ENCODE results near the gene VPS35L.
"Not testable (repeated sequence)": the region's sequence is repeated elsewhere in the genome, so short reads cannot be mapped to it uniquely, and the experiment has no call there.

The VPS35L gene

GRCh38 chr16:19645557-19645981 lies 90.1 kb downstream of the VPS35L start:
- H3K4me1 ChIP-seq (ENCODE audit: control insufficient read depth, insufficient read depth, low read length) = peaks cover 10% of the 10 kb centered on the region
- H3K4me3 ChIP-seq (ENCODE audit: insufficient read depth, low read depth, low read length) = no peak overlapping the region
- H3K27ac ChIP-seq (ENCODE audit: insufficient read depth, low read depth, low read length, poor library complexity, severe bottlenecking) = no peak overlapping the region
- no peaks in the 10 kb centered on the region for H3K27me3 ChIP-seq (ENCODE audit: control insufficient read depth, insufficient read depth, low read length, poor library complexity, severe bottlenecking)
- H3K36me3 ChIP-seq (ENCODE audit: control insufficient read depth, insufficient read depth, low read length) = no peaks in the 10 kb centered on the region
- WGBS, 2 experiments = 88 to 89% methylated on average over 7 of the region's 7 CpGs
- no peaks in the 10 kb centered on the region for H3K9me3 ChIP-seq (ENCODE audit: control insufficient read depth, low read length)

GRCh38 chr16:19649980-19650379 lies 94.5 kb downstream of the VPS35L start:
- Histone ChIP-seq H3K4me3 (ENCODE audit: insufficient read depth, low read depth, low read length) (no peak overlapping the region), H3K36me3 (ENCODE audit: control insufficient read depth, insufficient read depth, low read length) (peaks cover 9% of the 10 kb centered on the region)
- 40 to 81% methylated on average over 1 to 3 of the region's 3 CpGs for WGBS, 2 experiments

GRCh38 chr16:19654147-19654546 lies 98.6 kb downstream of the VPS35L start:
- Histone ChIP-seq H3K36me3 (ENCODE audit: control insufficient read depth, insufficient read depth, low read length) (peaks cover 9% of the 10 kb centered on the region), H3K27me3 (ENCODE audit: control insufficient read depth, insufficient read depth, low read length, poor library complexity, severe bottlenecking) (no peaks in the 10 kb centered on the region), H3K9me3 (ENCODE audit: control insufficient read depth, low read length) (no peaks in the 10 kb centered on the region), H3K27ac (ENCODE audit: insufficient read depth, low read depth, low read length, poor library complexity, severe bottlenecking) (no peak overlapping the region), H3K4me1 (ENCODE audit: control insufficient read depth, insufficient read depth, low read length) (peaks cover 7% of the 10 kb centered on the region), H3K4me3 (ENCODE audit: insufficient read depth, low read depth, low read length) (no peak overlapping the region)
- WGBS, 2 experiments = 96% methylated on average over 9 of the region's 9 CpGs

More at GRCh38 chr16:19649980-19650379, 94.5 kb downstream of the VPS35L start:
- H3K4me1 ChIP-seq (ENCODE audit: control insufficient read depth, insufficient read depth, low read length) = peaks cover 10% of the 10 kb centered on the region
- no peak overlapping the region for H3K27ac ChIP-seq (ENCODE audit: insufficient read depth, low read depth, low read length, poor library complexity, severe bottlenecking)
- H3K9me3 ChIP-seq (ENCODE audit: control insufficient read depth, low read length) = no peaks in the 10 kb centered on the region
- no peaks in the 10 kb centered on the region for H3K27me3 ChIP-seq (ENCODE audit: control insufficient read depth, insufficient read depth, low read length, poor library complexity, severe bottlenecking)

- Histone ChIP-seq H3K36me3 (ENCODE audit: control insufficient read depth, insufficient read depth, low read length) (peaks cover 9% of the 10 kb centered on the region), H3K9me3 (ENCODE audit: control insufficient read depth, low read length) (no peaks in the 10 kb centered on the region), H3K4me1 (ENCODE audit: control insufficient read depth, insufficient read depth, low read length) (no peaks in the 10 kb centered on the region), H3K4me3 (ENCODE audit: insufficient read depth, low read depth, low read length) (no peak overlapping the region), H3K27ac (ENCODE audit: insufficient read depth, low read depth, low read length, poor library complexity, severe bottlenecking) (no peak overlapping the region), H3K27me3 (ENCODE audit: control insufficient read depth, insufficient read depth, low read length, poor library complexity, severe bottlenecking) (no peaks in the 10 kb centered on the region)
- 95 to 96% methylated on average over 8 to 9 of the region's 9 CpGs for WGBS, 2 experiments
Observed at GRCh38 chr16:19655242-19655777, 99.8 kb downstream of the VPS35L start.

GRCh38 chr16:19657831-19658230 lies 102.3 kb downstream of the VPS35L start:
- H3K27me3 ChIP-seq (ENCODE audit: control insufficient read depth, insufficient read depth, low read length, poor library complexity, severe bottlenecking) = no peaks in the 10 kb centered on the region
- no peak overlapping the region for H3K4me3 ChIP-seq (ENCODE audit: insufficient read depth, low read depth, low read length)
- H3K9me3 ChIP-seq (ENCODE audit: control insufficient read depth, low read length) = no peaks in the 10 kb centered on the region
- 86 to 94% methylated on average over 4 of the region's 4 CpGs for whole genome bisulfite sequencing, 2 experiments
- peaks cover 5% of the 10 kb centered on the region for H3K4me1 ChIP-seq (ENCODE audit: control insufficient read depth, insufficient read depth, low read length)
- no peak overlapping the region for H3K27ac ChIP-seq (ENCODE audit: insufficient read depth, low read depth, low read length, poor library complexity, severe bottlenecking)
- peaks cover 15% of the 10 kb centered on the region for H3K36me3 ChIP-seq (ENCODE audit: control insufficient read depth, insufficient read depth, low read length)

GRCh38 chr16:19659554-19659953 lies 104.1 kb downstream of the VPS35L start:
- no peaks in the 10 kb centered on the region for H3K9me3 ChIP-seq (ENCODE audit: control insufficient read depth, low read length)
- peaks cover 7% of the 10 kb centered on the region for H3K36me3 ChIP-seq (ENCODE audit: control insufficient read depth, insufficient read depth, low read length)
- no peaks in the 10 kb centered on the region for H3K27me3 ChIP-seq (ENCODE audit: control insufficient read depth, insufficient read depth, low read length, poor library complexity, severe bottlenecking)
- H3K4me1 ChIP-seq (ENCODE audit: control insufficient read depth, insufficient read depth, low read length) = peaks cover 5% of the 10 kb centered on the region
- WGBS, 2 experiments = 90 to 100% methylated on average over 1 of the region's 1 CpG
- no peak overlapping the region for H3K27ac ChIP-seq (ENCODE audit: insufficient read depth, low read depth, low read length, poor library complexity, severe bottlenecking)
- H3K4me3 ChIP-seq (ENCODE audit: insufficient read depth, low read depth, low read length) = no peak overlapping the region

GRCh38 chr16:19660432-19660831 lies 104.9 kb downstream of the VPS35L start:
- WGBS, 2 experiments = 90 to 100% methylated on average over 1 of the region's 1 CpG
- Histone ChIP-seq H3K4me1 (ENCODE audit: control insufficient read depth, insufficient read depth, low read length) (peaks cover 5% of the 10 kb centered on the region), H3K27me3 (ENCODE audit: control insufficient read depth, insufficient read depth, low read length, poor library complexity, severe bottlenecking) (no peaks in the 10 kb centered on the region), H3K36me3 (ENCODE audit: control insufficient read depth, insufficient read depth, low read length) (peaks cover 7% of the 10 kb centered on the region), H3K9me3 (ENCODE audit: control insufficient read depth, low read length) (no peaks in the 10 kb centered on the region), H3K4me3 (ENCODE audit: insufficient read depth, low read depth, low read length) (no peak overlapping the region), H3K27ac (ENCODE audit: insufficient read depth, low read depth, low read length, poor library complexity, severe bottlenecking) (no peak overlapping the region)

- Histone ChIP-seq H3K27ac (ENCODE audit: insufficient read depth, low read depth, low read length, poor library complexity, severe bottlenecking) (no peak overlapping the region), H3K4me1 (ENCODE audit: control insufficient read depth, insufficient read depth, low read length) (peaks cover 5% of the 10 kb centered on the region), H3K27me3 (ENCODE audit: control insufficient read depth, insufficient read depth, low read length, poor library complexity, severe bottlenecking) (no peaks in the 10 kb centered on the region), H3K4me3 (ENCODE audit: insufficient read depth, low read depth, low read length) (no peak overlapping the region), H3K36me3 (ENCODE audit: control insufficient read depth, insufficient read depth, low read length) (peaks cover 7% of the 10 kb centered on the region), H3K9me3 (ENCODE audit: control insufficient read depth, low read length) (no peaks in the 10 kb centered on the region)
- 73 to 84% methylated on average over 7 of the region's 7 CpGs for WGBS, 2 experiments
Observed at GRCh38 chr16:19662351-19662750, 106.8 kb downstream of the VPS35L start.

GRCh38 chr16:19664166-19664565 lies 108.7 kb downstream of the VPS35L start:
- peaks cover 7% of the 10 kb centered on the region for H3K36me3 ChIP-seq (ENCODE audit: control insufficient read depth, insufficient read depth, low read length)
- no peak overlapping the region for H3K27ac ChIP-seq (ENCODE audit: insufficient read depth, low read depth, low read length, poor library complexity, severe bottlenecking)
- H3K27me3 ChIP-seq (ENCODE audit: control insufficient read depth, insufficient read depth, low read length, poor library complexity, severe bottlenecking) = no peaks in the 10 kb centered on the region
- H3K9me3 ChIP-seq (ENCODE audit: control insufficient read depth, low read length) = no peaks in the 10 kb centered on the region
- 93 to 95% methylated on average over 6 of the region's 6 CpGs for WGBS, 2 experiments
- H3K4me3 ChIP-seq (ENCODE audit: insufficient read depth, low read depth, low read length) = no peak overlapping the region
- H3K4me1 ChIP-seq (ENCODE audit: control insufficient read depth, insufficient read depth, low read length) = peaks cover 5% of the 10 kb centered on the region

- not testable (repeated sequence) for H3K36me3 ChIP-seq (ENCODE audit: control insufficient read depth, insufficient read depth, low read length); H3K27me3 ChIP-seq (ENCODE audit: control insufficient read depth, insufficient read depth, low read length, poor library complexity, severe bottlenecking); H3K27ac ChIP-seq (ENCODE audit: insufficient read depth, low read depth, low read length, poor library complexity, severe bottlenecking); H3K4me3 ChIP-seq (ENCODE audit: insufficient read depth, low read depth, low read length); H3K4me1 ChIP-seq (ENCODE audit: control insufficient read depth, insufficient read depth, low read length); H3K9me3 ChIP-seq (ENCODE audit: control insufficient read depth, low read length)
- 91 to 96% methylated on average over 3 of the region's 3 CpGs for WGBS, 2 experiments
Observed at GRCh38 chr16:19665313-19665712, 109.8 kb downstream of the VPS35L start.

- Histone ChIP-seq H3K27me3 (ENCODE audit: control insufficient read depth, insufficient read depth, low read length, poor library complexity, severe bottlenecking) (no peaks in the 10 kb centered on the region), H3K4me1 (ENCODE audit: control insufficient read depth, insufficient read depth, low read length) (no peaks in the 10 kb centered on the region), H3K4me3 (ENCODE audit: insufficient read depth, low read depth, low read length) (no peak overlapping the region), H3K9me3 (ENCODE audit: control insufficient read depth, low read length) (no peaks in the 10 kb centered on the region), H3K36me3 (ENCODE audit: control insufficient read depth, insufficient read depth, low read length) (peaks cover 7% of the 10 kb centered on the region), H3K27ac (ENCODE audit: insufficient read depth, low read depth, low read length, poor library complexity, severe bottlenecking) (no peak overlapping the region)
- WGBS, 2 experiments = 76 to 92% methylated on average over 3 of the region's 3 CpGs
Observed at GRCh38 chr16:19666477-19666876, 111.0 kb downstream of the VPS35L start.
